GM21367 (cell line): ENCODE results near the gene SHISA2.

Source experiments
- ATAC-seq: cut with Tn5 transposase; IDR thresholded peaks from one replicate; pipeline ENCODE4 v1.9.1; 2021; ENCODE audit not compliant: unreplicated experiment

The SHISA2 gene

GRCh38 chr13:26050568-26051230 lies 1.1 kb downstream of the SHISA2 start:
- no peak for ATAC-seq

- no peak for ATAC-seq
These were observed 3.1 kb downstream of the SHISA2 start for GRCh38 chr13:26048741-26049140.

- ATAC-seq = no peak
These were observed 4.8 kb downstream of the SHISA2 start for GRCh38 chr13:26047040-26047439.

- no peak for ATAC-seq
These were observed 5.2 kb downstream of the SHISA2 start for GRCh38 chr13:26046639-26047038.

- no peak for ATAC-seq
These were observed 6.7 kb downstream of the SHISA2 start for GRCh38 chr13:26045142-26045541.

GRCh38 chr13:26042785-26043184 lies 9.0 kb downstream of the SHISA2 start:
- no peak for ATAC-seq

GRCh38 chr13:26041444-26041843 lies 10.4 kb downstream of the SHISA2 start:
- no peak for ATAC-seq

GRCh38 chr13:26038931-26039475 lies 12.8 kb downstream of the SHISA2 start:
- ATAC-seq = no peak

GRCh38 chr13:26037302-26037701 lies 14.5 kb downstream of the SHISA2 start:
- no peak for ATAC-seq

- ATAC-seq = no peak
These were observed 15.4 kb downstream of the SHISA2 start for GRCh38 chr13:26036383-26036782.

GRCh38 chr13:26034018-26034417 lies 17.8 kb downstream of the SHISA2 start:
- ATAC-seq = no peak

GRCh38 chr13:26030331-26030730 lies 21.5 kb downstream of the SHISA2 start:
- no peak for ATAC-seq

GRCh38 chr13:26029581-26030136 lies 22.2 kb downstream of the SHISA2 start:
- ATAC-seq = no peak

GRCh38 chr13:26026211-26026610 lies 25.6 kb downstream of the SHISA2 start:
- ATAC-seq = no peak

- no peak for ATAC-seq
These were observed 26.0 kb downstream of the SHISA2 start for GRCh38 chr13:26025771-26026170.

- no peak for ATAC-seq
These were observed 26.6 kb downstream of the SHISA2 start for GRCh38 chr13:26025196-26025595.

GRCh38 chr13:26024558-26024957 lies 27.3 kb downstream of the SHISA2 start:
- no peak for ATAC-seq

- no peak for ATAC-seq
These were observed 29.1 kb downstream of the SHISA2 start for GRCh38 chr13:26022538-26023292.

- no peak for ATAC-seq
These were observed 29.9 kb downstream of the SHISA2 start for GRCh38 chr13:26021956-26022355.

- ATAC-seq = no peak
These were observed 30.3 kb downstream of the SHISA2 start for GRCh38 chr13:26021516-26021915.

GRCh38 chr13:26020891-26021290 lies 30.9 kb downstream of the SHISA2 start:
- ATAC-seq = no peak
